HepG2 (cell line): ENCODE data around the gene TMEM141. TPM values are rescaled to one million over a fixed set of nuclear protein-coding genes. Genes with fewer than 3 reads are reported as not detected.
"Not testable (repeated sequence)": the region's sequence is repeated elsewhere in the genome, so short reads cannot be mapped to it uniquely, and the experiment has no call there.

ENCODE experiments used
- ATAC-seq: fragments of 200-7000 bp; cut with Tn5 transposase; 3 replicates; pipeline ENCODE4 v1.9.1; 2020; ENCODE audit warnings: mild to moderate bottlenecking, moderate library complexity
- BruUV-seq: library from RNA; stranded (reverse); fragments of 400-500 nt; replicated peaks from 2 replicates; lab custom pipeline; 2021; lab: Mats Ljungman, UMichigan
- CTCF ChIA-PET: fragments of 300-600 bp; formaldehyde crosslinking; extraction: SDS; loops from one replicate; lab custom pipeline; 2021; ENCODE audit warnings: low total read pairs, inconsistent platforms, low intra/inter-chr PET ratio; lab: Yijun Ruan, JAX
- POLR2A ChIA-PET: fragments of 350-600 bp; sonication (Branson Sonifier 250); formaldehyde crosslinking; loops from one replicate; lab custom pipeline; 2020; ENCODE audit warnings: antibody characterized with exemption, inconsistent platforms; lab: Yijun Ruan, JAX
- DNase-seq: peaks from one replicate; pipeline ENCODE4 v3.0.0-alpha.2; 2015; ENCODE audit warnings: low spot score
- FAIRE-seq: peaks from 3 replicates; lab custom pipeline; 2011; peaks lifted over from hg19 to GRCh38; lab: Jason Lieb, UNC
- H2AFZ ChIP-seq: one replicate; pipeline ENCODE4 v1.6.1; 2011; ENCODE audit warnings: low read length, inconsistent platforms
- H3K27ac ChIP-seq: fragments of 300-600 bp; 3 replicates; pipeline ENCODE4 v1.8.0; 2011; ENCODE audit warnings: mixed run types, mild to moderate bottlenecking, mixed read lengths, low read length, inconsistent platforms; ENCODE audit not compliant: insufficient read depth; ENCODE audit errors: extremely low read length
- H3K27me3 ChIP-seq, 2 experiments: fragments of 200-600 bp in 1 of 2; 2 replicates in 1 of 2; 3 replicates in 1 of 2; pipeline versions ENCODE4 v1.6.0 to v1.8.0; 2011; ENCODE audit warnings: low read length in 2 of 2, mild to moderate bottlenecking in 2 of 2, moderate library complexity in 2 of 2, inconsistent platforms in 1 of 2; ENCODE audit not compliant: insufficient read depth in 2 of 2, control insufficient read depth in 1 of 2
- H3K36me3 ChIP-seq, 2 experiments: fragments of 200-600 bp in 1 of 2; replicated peaks in 1 of 2; 2 replicates in 1 of 2; 3 replicates in 1 of 2; pipeline versions ENCODE4 v1.5.1 to v1.8.0; 2011; ENCODE audit warnings: low read length in 2 of 2, inconsistent platforms in 1 of 2; ENCODE audit not compliant: insufficient read depth in 2 of 2, control insufficient read depth in 1 of 2
- H3K4me1 ChIP-seq: 2 replicates; pipeline ENCODE4 v1.5.1; 2012; ENCODE audit warnings: low read length, inconsistent platforms; ENCODE audit not compliant: insufficient read depth
- H3K4me2 ChIP-seq: 2 replicates; pipeline ENCODE4 v1.6.0; 2011; ENCODE audit warnings: low read depth, low read length, inconsistent platforms
- H3K4me3 ChIP-seq, 3 experiments: fragments of 200-600 bp in 1 of 3; sonication (generic), shearing (Covaris generic) in 1 of 3; replicated peaks in 1 of 3; 2 replicates each; pipeline ENCODE4 v1.5.1; 2011 to 2016; ENCODE audit warnings: low read length in 3 of 3, inconsistent platforms in 2 of 3, low read depth in 2 of 3, mild to moderate bottlenecking in 2 of 3, control low read depth in 1 of 3, mixed read lengths in 1 of 3; ENCODE audit not compliant: insufficient read depth in 1 of 3
- H3K79me2 ChIP-seq: one replicate; pipeline ENCODE4 v1.6.1; 2011; ENCODE audit warnings: low read length, inconsistent platforms; ENCODE audit not compliant: insufficient read depth
- H3K9ac ChIP-seq: 2 replicates; pipeline ENCODE4 v1.6.0; 2011; ENCODE audit warnings: mild to moderate bottlenecking, low read depth, low read length, inconsistent platforms; ENCODE audit not compliant: insufficient read depth
- H3K9me3 ChIP-seq: 2 replicates; pipeline ENCODE4 v1.5.1; 2012; ENCODE audit warnings: mild to moderate bottlenecking, low read length
- H4K20me1 ChIP-seq: 2 replicates; pipeline ENCODE4 v1.6.0; 2011; ENCODE audit warnings: inconsistent platforms, mild to moderate bottlenecking, low read length, moderate library complexity; ENCODE audit not compliant: insufficient read depth
- HMGXB4 ChIP-seq, 2 experiments: sonication (generic) in 1 of 2; formaldehyde crosslinking in 1 of 2; IDR thresholded peaks; 2 replicates each; pipeline versions ENCODE4 v1.4.0 to v1.6.1; 2018 to 2020; ENCODE audit warnings: missing genetic modification reagents in 2 of 2, borderline replicate concordance in 1 of 2, low read depth in 1 of 2, mild to moderate bottlenecking in 1 of 2, missing biosample characterization in 1 of 2
- HNF1B ChIP-seq: sonication (generic); formaldehyde crosslinking; IDR thresholded peaks from 2 replicates; pipeline ENCODE4 v1.5.1; 2020; ENCODE audit warnings: mild to moderate bottlenecking, moderate library complexity, missing genetic modification reagents
- SAP130 ChIP-seq: IDR thresholded peaks from 2 replicates; pipeline ENCODE4 v1.6.1; 2016; ENCODE audit warnings: low read depth
- ZNF446 ChIP-seq: sonication (generic); formaldehyde crosslinking; IDR thresholded peaks from 2 replicates; pipeline ENCODE4 v1.5.0; 2020; ENCODE audit warnings: mild to moderate bottlenecking, missing genetic modification reagents
- ZNF776 ChIP-seq: sonication (generic); formaldehyde crosslinking; IDR thresholded peaks from 2 replicates; pipeline ENCODE4 v1.4.0; 2020; ENCODE audit warnings: mild to moderate bottlenecking, missing genetic modification reagents
- WGBS: methylation state at CpG from one replicate; pipeline ENCODE4 v1.1.6; 2017; ENCODE audit warnings: low lambda C conversion rate; 5-methylcytosine and 5-hydroxymethylcytosine counted together
- in situ Hi-C: cut with HindIII; loops from 2 replicates; pipeline ENCODE4 v1.10.0; 2017; ENCODE audit warnings: low pct_unique_long_range_greater_than_20kb; ENCODE audit not compliant: extremely low pct_ligation_motif_present
- intact Hi-C: fragments of 100-400 bp; cut with micrococcal nuclease; formaldehyde crosslinking; loops from one replicate; pipeline ENCODE4 v1.10.0; 2022; ENCODE audit not compliant: unreplicated experiment
- polyA plus RNA-seq, 8 experiments: library from polyadenylated mRNA; depleted of rRNA in 3 of 8; stranded (reverse) in 7 of 8; unstranded in 1 of 8; fragments of >200 nt; fragmentation: Illumina TruSeq in 4 of 8; extraction: Trizol in 4 of 8; gene quantifications; 2 replicates each; pipeline versions ENCODE4 v1.2.1 to v1.2.3, GENCODE V29; 2011 to 2016; ENCODE audit warnings: low read depth in 4 of 8, missing spikeins in 1 of 8, mixed read lengths in 1 of 8; ENCODE audit not compliant: insufficient read depth in 1 of 8
- total RNA-seq, 5 experiments: library from RNA; depleted of rRNA; stranded (reverse); fragments of >200 nt; fragmentation: Illumina TruSeq; extraction: Trizol; gene quantifications; 2 replicates each; pipeline ENCODE4 v1.2.3, GENCODE V29; 2016; ENCODE audit warnings: low read depth in 1 of 5

The TMEM141 gene
- total and polyA plus RNA-seq, 2 of the 13 experiments (the other 11 are each of a cell fraction or from before 2014, with no cell fraction given), result 81.0 to 202 TPM

- TF ChIP-seq HNF1B (CRISPR knock-in tag) (peak; percentile 48; the same call in 1 of the 2 replicates), ZNF446 (CRISPR knock-in tag) (no peak)
These were observed 26.1 kb upstream of the TMEM141 start (continued) for GRCh38 chr9:136765041-136765440.

GRCh38 chr9:136765745-136766409, 25.3 kb upstream of the TMEM141 start:
- H3K79me2 ChIP-seq, H4K20me1 ChIP-seq, H3K27ac ChIP-seq, BruUV-seq, FAIRE-seq, ATAC-seq, intact Hi-C loops, H2AFZ ChIP-seq, DNase-seq, H3K27me3 ChIP-seq, H3K36me3 ChIP-seq, H3K9me3 ChIP-seq, in situ Hi-C loops: not testable (repeated sequence)
- WGBS, result 14% methylated on average over 14 of the region's 14 CpGs
- TF ChIP-seq HMGXB4 (CRISPR knock-in tag; IDR thresholded peaks at IDR 0.05; ENCODE audit: borderline replicate concordance in 1 of 2, low read depth in 1 of 2) (peak in 1 of 2 experiments; percentile 25; a peak in 1 of 4 replicates), ZNF776 (CRISPR knock-in tag) (0 out of 2 replicates have a peak, but pooled peaks have one; percentile 0), SAP130 (CRISPR knock-in tag) (peak; percentile 1; the same call in 1 of the 2 replicates)
- Histone ChIP-seq H3K9ac (peak overlapping the region; percentile 29; the same call in 1 of the 2 replicates), H3K4me2 (peak overlapping the region; percentile 67), H3K4me1 (peaks cover 67% of the 10 kb centered on the region), H3K4me3 (peak overlapping the region; percentile 3 to 50 (median 37); a peak in 3 of 6 replicates)
- ChIA-PET CTCF (interaction anchor here (1.6 kb wide), 1 partner anchor 18 kb away, joined by 7 read pairs; no protein-coding TSS in a partner anchor), POLR2A (interaction anchor here (0.6 kb wide), 2 partner anchors 13 to 32 kb away, joined by 3 to 4 read pairs; no protein-coding TSS in a partner anchor)
